ENCODE data around the gene MSX1. TPM values are rescaled to one million over a fixed set of nuclear protein-coding genes. Genes with fewer than 3 reads are reported as not detected.
A peak's percentile ranks its signal among the peaks of the same experiment; 100 is the strongest.

MSX1 gene
- total and polyA plus RNA-seq, 7 experiments from 2014 or later: not detected

DNA sequence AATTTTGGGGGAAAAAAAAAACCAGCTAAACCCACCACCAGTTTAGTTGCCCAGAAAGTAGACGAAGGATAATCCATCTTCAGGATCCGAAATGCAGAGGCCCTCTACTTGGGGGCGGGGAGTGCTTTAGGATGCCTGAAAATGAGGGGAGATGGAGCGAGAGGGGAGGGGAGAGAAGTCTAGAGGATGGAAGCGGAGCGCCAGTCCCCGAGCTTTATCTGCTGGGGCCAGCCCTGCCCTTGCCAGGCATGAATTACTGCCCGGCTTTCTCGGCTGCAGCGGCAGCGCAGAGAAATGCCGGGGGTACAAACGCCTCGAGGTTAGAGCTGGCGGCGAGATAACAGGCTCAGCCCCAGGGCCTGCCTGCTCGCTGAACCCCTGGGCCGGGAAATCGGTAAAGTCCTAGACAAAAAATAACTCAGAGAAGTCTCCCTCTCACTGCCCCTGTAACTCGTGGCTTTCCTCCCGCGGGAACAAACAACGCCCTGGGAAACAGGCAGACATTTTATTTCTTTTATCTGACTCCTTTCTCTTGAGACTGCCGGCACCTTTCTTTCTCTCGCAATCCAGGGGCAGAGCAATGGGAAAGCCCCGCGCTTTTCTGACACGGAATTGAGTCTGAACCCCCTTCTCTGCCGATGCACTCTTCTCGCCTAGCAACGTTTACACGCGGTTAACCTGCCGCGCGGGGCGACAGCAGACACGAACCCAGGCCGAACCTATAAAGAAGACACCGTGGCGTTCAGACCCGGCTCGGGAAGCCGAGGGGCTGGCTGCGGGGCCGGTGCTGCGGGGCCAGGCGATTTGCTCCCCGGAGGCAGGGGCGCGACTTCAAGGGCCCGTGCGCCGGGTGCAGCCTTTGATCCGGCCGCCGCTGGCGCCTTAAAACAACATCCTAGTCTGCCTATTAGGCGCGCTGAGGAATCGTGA lies 3.1 kb upstream of the MSX1 start:
- H3K4me1 ChIP-seq (ENCODE audit: control insufficient read depth in 2 of 2, insufficient read depth in 2 of 2, low read length in 2 of 2): peaks cover 11 to 13% of the 10 kb centered on the region in 2 donors
- no peak for ATAC-seq
- CTCF ChIA-PET: no interaction called here

DNA sequence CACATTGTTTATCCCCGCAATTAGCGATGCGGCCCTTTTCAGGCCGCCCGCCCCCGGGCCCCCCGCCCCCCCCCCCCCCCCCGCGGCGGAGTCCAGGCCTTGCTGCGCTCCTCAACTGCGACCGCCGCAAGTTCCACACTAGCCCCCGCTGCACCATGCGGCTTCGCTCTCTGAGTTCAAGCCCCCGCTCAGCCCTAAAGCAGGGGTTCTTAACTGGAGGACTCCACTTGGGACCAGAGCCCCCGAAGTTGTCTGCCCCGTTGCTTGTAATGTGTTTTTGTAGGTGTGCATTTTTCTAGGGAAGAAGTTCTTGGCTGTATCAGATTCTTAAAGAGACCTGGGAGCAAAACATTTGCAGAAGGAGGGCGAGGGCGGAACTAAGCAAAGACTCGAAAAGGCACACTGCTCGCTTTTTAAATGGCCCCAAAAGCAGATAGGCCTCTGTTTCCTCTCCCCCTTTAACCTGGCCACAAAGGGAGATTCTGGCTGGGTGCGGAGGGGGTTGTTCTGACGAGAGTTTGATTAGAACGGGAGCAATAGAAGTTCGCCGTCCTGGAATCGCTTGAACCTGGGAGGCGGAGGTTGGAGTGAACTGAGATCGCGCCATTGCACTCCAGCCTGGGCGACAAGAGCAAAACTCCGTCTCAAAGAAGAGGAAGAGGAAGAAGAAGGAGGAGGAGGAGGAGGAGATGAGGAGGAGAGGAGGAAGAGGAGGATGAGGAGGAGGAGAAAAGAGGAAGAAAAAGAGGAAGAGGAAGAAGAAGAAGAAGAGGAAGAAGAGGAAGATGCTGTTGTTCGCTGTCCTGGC lies 2.3 kb upstream of the MSX1 start:
- intact Hi-C loops (cut with micrococcal nuclease): loop anchor here in 1 of 2 donors (2.0 to 10.0 kb wide), 2 partner anchors 368 to 1038 kb away; partner anchors contain the start of gene CRMP1
- CTCF ChIA-PET: no interaction called here
- peaks cover 71 to 85% (median 80%) of the 10 kb centered on the region in 5 donors for H3K27me3 Mint-ChIP-seq
- Histone ChIP-seq H3K27ac (ENCODE audit: low read depth, low read length) (no peak overlapping the region), H3K9me3 (ENCODE audit: control insufficient read depth in 2 of 3, low read length in 3 of 3) (no peaks in the 10 kb centered on the region), H3K4me3 (ENCODE audit: low read length) (no peak overlapping the region), H3K36me3 (ENCODE audit: control insufficient read depth in 2 of 3, insufficient read depth in 3 of 3, low read length in 3 of 3) (no peaks in the 10 kb centered on the region), H3K4me1 (ENCODE audit: control insufficient read depth in 2 of 2, insufficient read depth in 2 of 2, low read length in 2 of 2) (peaks cover 11 to 16% of the 10 kb centered on the region in 2 donors), H3K27me3 (ENCODE audit: control insufficient read depth in 2 of 2, insufficient read depth in 2 of 2, low read length in 2 of 2) (peaks cover 19 to 28% of the 10 kb centered on the region in 2 donors)
- H3K27ac Mint-ChIP-seq: peak overlapping the region in 2 of 9 donors; percentile 30 to 82
- peaks cover 0 to 28% (median 2%) of the 10 kb centered on the region in 11 donors for H3K9me3 Mint-ChIP-seq
- H3K4me3 Mint-ChIP-seq: peak overlapping the region in 9 of 10 donors; percentile 27 to 73 (median 52)
- POLR2A ChIA-PET: no interaction called here
- ATAC-seq (no peak), DNase-seq (no peak)
- H3K4me1 Mint-ChIP-seq: peaks cover 25 to 70% (median 61%) of the 10 kb centered on the region in 7 donors
- peaks cover 0 to 3% (median 2%) of the 10 kb centered on the region in 5 donors for H3K36me3 Mint-ChIP-seq

More for the DNA sequence above, 3.1 kb upstream of the MSX1 start:
- peaks cover 25 to 66% (median 53%) of the 10 kb centered on the region in 7 donors for H3K4me1 Mint-ChIP-seq
- H3K9me3 Mint-ChIP-seq: peaks cover 0 to 28% (median 2%) of the 10 kb centered on the region in 11 donors
- no peaks in the 10 kb centered on the region for H3K36me3 ChIP-seq (ENCODE audit: control insufficient read depth in 2 of 3, insufficient read depth in 3 of 3, low read length in 3 of 3)
- no peak overlapping the region for H3K27ac ChIP-seq (ENCODE audit: low read depth, low read length)
- no peak for DNase-seq
- H3K27ac Mint-ChIP-seq: peak overlapping the region in 1 of 9 donors; percentile 75
- no peaks in the 10 kb centered on the region for H3K9me3 ChIP-seq (ENCODE audit: control insufficient read depth in 2 of 3, low read length in 3 of 3)
- intact Hi-C loops (cut with micrococcal nuclease): loop anchor here in 1 of 2 donors (2.0 to 10.0 kb wide), 2 partner anchors 368 to 1038 kb away; partner anchors contain the start of gene CRMP1
- no peak overlapping the region for H3K4me3 ChIP-seq (ENCODE audit: low read length)
- peaks cover 63 to 83% (median 73%) of the 10 kb centered on the region in 5 donors for H3K27me3 Mint-ChIP-seq
- POLR2A ChIA-PET: no interaction called here
- H3K27me3 ChIP-seq (ENCODE audit: control insufficient read depth in 2 of 2, insufficient read depth in 2 of 2, low read length in 2 of 2): peaks cover 12 to 21% of the 10 kb centered on the region in 2 donors
- H3K4me3 Mint-ChIP-seq: peak overlapping the region in 9 of 10 donors; percentile 36 to 74 (median 62)
- H3K36me3 Mint-ChIP-seq: peaks cover 0 to 3% (median 2%) of the 10 kb centered on the region in 5 donors

DNA sequence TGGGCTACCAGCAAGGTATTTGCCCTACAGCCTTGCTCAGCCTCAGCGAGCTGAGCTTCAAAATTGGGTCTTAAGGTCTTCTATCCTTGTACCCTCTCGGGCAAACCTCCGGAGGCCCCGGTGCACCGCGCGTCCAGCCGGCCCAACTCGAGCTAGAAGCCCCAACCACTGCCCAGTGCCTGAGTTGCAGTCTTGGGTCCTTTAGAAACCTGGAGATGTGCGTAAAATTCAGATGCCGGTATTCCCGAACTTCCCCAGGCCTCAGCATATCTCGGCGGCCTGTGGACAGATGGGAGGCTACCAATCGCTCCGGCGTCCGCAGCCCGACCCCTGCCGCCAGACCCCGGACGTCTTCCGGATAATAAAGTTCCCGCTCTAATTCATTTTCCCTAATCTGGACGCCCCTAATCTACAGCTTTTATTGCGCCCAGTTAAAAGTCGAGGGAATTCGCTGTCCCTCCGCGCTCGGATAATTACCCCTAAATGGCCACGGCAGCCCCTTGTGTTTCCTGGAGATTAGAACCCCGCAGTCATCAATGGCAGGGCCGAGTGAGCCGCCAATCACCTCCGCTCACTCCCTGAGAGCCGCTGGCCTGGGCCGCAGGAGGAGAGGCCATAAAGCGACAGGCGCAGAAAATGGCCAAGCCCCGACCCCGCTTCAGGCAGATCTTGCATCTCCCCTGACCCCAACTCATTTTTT lies 1.5 kb upstream of the MSX1 start:
- no peak overlapping the region for H3K27ac ChIP-seq (ENCODE audit: low read depth, low read length)
- ATAC-seq (no peak), DNase-seq (no peak)
- Mint-ChIP-seq H3K36me3 (peaks cover 0 to 2% (median 2%) of the 10 kb centered on the region in 5 donors), H3K27me3 (peaks cover 68 to 85% (median 81%) of the 10 kb centered on the region in 5 donors), H3K4me1 (peaks cover 22 to 64% (median 58%) of the 10 kb centered on the region in 7 donors), H3K4me3 (peak overlapping the region in 5 of 10 donors; percentile 16 to 82 (median 67)), H3K9me3 (peaks cover 0 to 27% (median 2%) of the 10 kb centered on the region in 11 donors), H3K27ac (peak overlapping the region in 1 of 9 donors; percentile 82)
- H3K4me1 ChIP-seq (ENCODE audit: control insufficient read depth in 2 of 2, insufficient read depth in 2 of 2, low read length in 2 of 2): peaks cover 11 to 15% of the 10 kb centered on the region in 2 donors
- H3K4me3 ChIP-seq (ENCODE audit: low read length): no peak overlapping the region
- intact Hi-C loops (cut with micrococcal nuclease): loop anchor here in 1 of 2 donors (2.0 to 10.0 kb wide), 2 partner anchors 369 to 1037 kb away; partner anchors contain the start of gene CRMP1
- CTCF ChIA-PET: no interaction called here
- no peaks in the 10 kb centered on the region for H3K9me3 ChIP-seq (ENCODE audit: control insufficient read depth in 2 of 3, low read length in 3 of 3)
- POLR2A ChIA-PET: no interaction called here
- no peaks in the 10 kb centered on the region for H3K36me3 ChIP-seq (ENCODE audit: control insufficient read depth in 2 of 3, insufficient read depth in 3 of 3, low read length in 3 of 3)
- peaks cover 19 to 30% of the 10 kb centered on the region in 2 donors for H3K27me3 ChIP-seq (ENCODE audit: control insufficient read depth in 2 of 2, insufficient read depth in 2 of 2, low read length in 2 of 2)

GRCh38 chr4:4858527-4859324 lies 739 bp upstream of the MSX1 start:
- H3K4me3 ChIP-seq (ENCODE audit: low read length): no peak overlapping the region
- H3K9me3 Mint-ChIP-seq: peaks cover 0 to 28% (median 2%) of the 10 kb centered on the region in 11 donors
- CTCF ChIA-PET: interaction anchor here (0.7 kb wide), 1 partner anchor 511 kb away, joined by 7 read pairs; no protein-coding TSS in a partner anchor
- H3K9me3 ChIP-seq (ENCODE audit: control insufficient read depth in 2 of 3, low read length in 3 of 3): no peaks in the 10 kb centered on the region
- H3K4me3 Mint-ChIP-seq: peak overlapping the region; percentile 57 to 82 (median 74)
- no peak overlapping the region for H3K27ac ChIP-seq (ENCODE audit: low read depth, low read length)
- ATAC-seq (no peak), DNase-seq (no peak)
- peaks cover 0 to 4% (median 0%) of the 10 kb centered on the region in 5 donors for H3K36me3 Mint-ChIP-seq
- intact Hi-C loops (cut with micrococcal nuclease): loop anchor here in 1 of 2 donors (10.0 kb wide), 1 partner anchor 1036 kb away; the partner anchor contains the start of gene CRMP1
- peaks cover 65 to 83% (median 80%) of the 10 kb centered on the region in 5 donors for H3K27me3 Mint-ChIP-seq
- peaks cover 18 to 58% (median 50%) of the 10 kb centered on the region in 7 donors for H3K4me1 Mint-ChIP-seq
- peak overlapping the region in 1 of 9 donors; percentile 23 for H3K27ac Mint-ChIP-seq
- H3K36me3 ChIP-seq (ENCODE audit: control insufficient read depth in 2 of 3, insufficient read depth in 3 of 3, low read length in 3 of 3): no peaks in the 10 kb centered on the region
- H3K4me1 ChIP-seq (ENCODE audit: control insufficient read depth in 2 of 2, insufficient read depth in 2 of 2, low read length in 2 of 2): peaks cover 11 to 13% of the 10 kb centered on the region in 2 donors
- H3K27me3 ChIP-seq (ENCODE audit: control insufficient read depth in 2 of 2, insufficient read depth in 2 of 2, low read length in 2 of 2): peaks cover 19 to 32% of the 10 kb centered on the region in 2 donors
- POLR2A ChIA-PET: no interaction called here

DNA sequence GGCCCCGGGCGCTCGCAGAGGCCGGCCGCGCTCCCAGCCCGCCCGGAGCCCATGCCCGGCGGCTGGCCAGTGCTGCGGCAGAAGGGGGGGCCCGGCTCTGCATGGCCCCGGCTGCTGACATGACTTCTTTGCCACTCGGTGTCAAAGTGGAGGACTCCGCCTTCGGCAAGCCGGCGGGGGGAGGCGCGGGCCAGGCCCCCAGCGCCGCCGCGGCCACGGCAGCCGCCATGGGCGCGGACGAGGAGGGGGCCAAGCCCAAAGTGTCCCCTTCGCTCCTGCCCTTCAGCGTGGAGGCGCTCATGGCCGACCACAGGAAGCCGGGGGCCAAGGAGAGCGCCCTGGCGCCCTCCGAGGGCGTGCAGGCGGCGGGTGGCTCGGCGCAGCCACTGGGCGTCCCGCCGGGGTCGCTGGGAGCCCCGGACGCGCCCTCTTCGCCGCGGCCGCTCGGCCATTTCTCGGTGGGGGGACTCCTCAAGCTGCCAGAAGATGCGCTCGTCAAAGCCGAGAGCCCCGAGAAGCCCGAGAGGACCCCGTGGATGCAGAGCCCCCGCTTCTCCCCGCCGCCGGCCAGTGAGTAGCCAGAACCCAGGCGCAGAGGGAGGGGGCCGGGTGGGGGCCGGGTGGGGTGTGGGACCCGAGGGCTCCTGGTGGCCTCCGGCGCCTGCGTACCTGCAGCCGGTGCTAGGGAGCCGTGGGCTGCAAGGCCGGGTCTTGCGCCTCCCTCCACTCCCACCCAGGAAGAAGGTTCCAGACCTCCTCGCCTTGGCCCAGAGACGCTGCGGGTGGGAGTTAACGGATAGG lies 534 bp downstream of the MSX1 start:
- peaks cover 0 to 28% (median 2%) of the 10 kb centered on the region in 11 donors for H3K9me3 Mint-ChIP-seq
- intact Hi-C loops (cut with micrococcal nuclease): loop anchor here in 1 of 2 donors (10.0 kb wide), 1 partner anchor 1035 kb away; the partner anchor contains the start of gene CRMP1

More for the DNA sequence above, 534 bp downstream of the MSX1 start:
- peak; percentile 18 for ATAC-seq
- H3K9me3 ChIP-seq (ENCODE audit: control insufficient read depth in 2 of 3, low read length in 3 of 3): no peaks in the 10 kb centered on the region
- POLR2A ChIA-PET: no interaction called here
- H3K27ac ChIP-seq (ENCODE audit: low read depth, low read length): no peak overlapping the region
- peaks cover 0 to 4% (median 0%) of the 10 kb centered on the region in 5 donors for H3K36me3 Mint-ChIP-seq
- DNase-seq: no peak
- H3K4me1 ChIP-seq (ENCODE audit: control insufficient read depth in 2 of 2, insufficient read depth in 2 of 2, low read length in 2 of 2): peaks cover 11 to 13% of the 10 kb centered on the region in 2 donors
- peaks cover 18 to 53% (median 49%) of the 10 kb centered on the region in 7 donors for H3K4me1 Mint-ChIP-seq
- H3K27ac Mint-ChIP-seq: peak overlapping the region in 1 of 9 donors; percentile 8
- H3K27me3 Mint-ChIP-seq: peaks cover 73 to 85% (median 84%) of the 10 kb centered on the region in 5 donors
- peak overlapping the region; percentile 52 for H3K4me3 ChIP-seq (ENCODE audit: low read length)
- H3K27me3 ChIP-seq (ENCODE audit: control insufficient read depth in 2 of 2, insufficient read depth in 2 of 2, low read length in 2 of 2): peaks cover 16 to 34% of the 10 kb centered on the region in 2 donors
- H3K36me3 ChIP-seq (ENCODE audit: control insufficient read depth in 2 of 3, insufficient read depth in 3 of 3, low read length in 3 of 3): no peaks in the 10 kb centered on the region
- CTCF ChIA-PET: no interaction called here
- H3K4me3 Mint-ChIP-seq: peak overlapping the region in 9 of 10 donors; percentile 58 to 92 (median 85)
